H1 (cell line): Measurements from ENCODE around the gene AKR1B1.

Experiments used
- BACH1 ChIP-seq: IDR thresholded peaks from 2 replicates; pipeline ENCODE4 v1.6.1; 2012; ENCODE audit warnings: low read length, improper control_type of control experiment
- POLR2A ChIP-seq, 2 experiments: IDR thresholded peaks; 1 replicate in 1 of 2; 2 replicates in 1 of 2; pipeline ENCODE4 v1.6.1; 2011; ENCODE audit warnings: low read depth in 2 of 2, low read length in 2 of 2, mild to moderate bottlenecking in 2 of 2; ENCODE audit errors: control extremely low read depth in 1 of 2
- RAD21 ChIP-seq, 2 experiments: IDR thresholded peaks in 1 of 2; conservative IDR thresholded peaks in 1 of 2; 2 replicates each; pipeline ENCODE4 v1.6.1; 2011; ENCODE audit warnings: low read depth in 2 of 2, low read length in 2 of 2, improper control_type of control experiment in 1 of 2, inconsistent platforms in 1 of 2, mild to moderate bottlenecking in 1 of 2, moderate library complexity in 1 of 2
- SUZ12 ChIP-seq: fragments of 200-600 bp; sonication (generic); IDR thresholded peaks from 2 replicates; pipeline ENCODE4 v1.6.1; 2012; ENCODE audit warnings: mild to moderate bottlenecking, inconsistent platforms, low read length, moderate library complexity, mixed read lengths

- TF ChIP-seq POLR2A (IDR thresholded peaks at IDR 0.05; ENCODE audit: control extremely low read depth in 1 of 2, low read depth in 2 of 2, low read length in 2 of 2) (no peak), RAD21 (IDR thresholded peaks at IDR 0.05 in 1 of 2, conservative IDR thresholded peaks at IDR 0.05 in 1 of 2; ENCODE audit: low read depth in 2 of 2, low read length in 2 of 2) (no peak), SUZ12 (no peak), BACH1 (no peak)
These were observed 16.3 kb downstream of the AKR1B1 start for GRCh38 chr7:134442441-134443220.
